WTC11 (cell line): ENCODE measurements around the gene IGSF10. TPM values are rescaled to one million over a fixed set of nuclear protein-coding genes. Genes with fewer than 3 reads are reported as not detected.

ENCODE experiments used
- ATAC-seq: fragments of 200-7000 bp; cut with Tn5 transposase; 2 replicates; pipeline ENCODE4 v1.10.0; 2021; ENCODE audit warnings: mild to moderate bottlenecking, moderate library complexity
- CTCF ChIA-PET: fragments of 300-600 bp; sonication (Branson Sonifier 250); formaldehyde crosslinking; loops from one replicate; lab custom pipeline; 2021; ENCODE audit warnings: antibody characterized with exemption; lab: Charles Lee
- POLR2A ChIA-PET: fragments of 350-600 bp; sonication (Branson Sonifier 250); formaldehyde crosslinking; loops from one replicate; lab custom pipeline; 2021; ENCODE audit warnings: antibody characterized with exemption; lab: Charles Lee
- DNase-seq: peaks from one replicate; pipeline ENCODE4 v3.0.0; 2021; ENCODE audit warnings: low spot score
- H3K27ac Mint-ChIP-seq: 2 replicates; pipeline ENCODE4 v1.8.0; 2021; ENCODE audit warnings: mixed read lengths
- H3K27me3 Mint-ChIP-seq: 2 replicates; pipeline ENCODE4 v1.8.0; 2021; ENCODE audit warnings: low read depth, mild to moderate bottlenecking, moderate library complexity, mixed read lengths
- H3K36me3 Mint-ChIP-seq: 2 replicates; pipeline ENCODE4 v1.8.0; 2021; ENCODE audit warnings: mixed read lengths
- H3K4me1 Mint-ChIP-seq: 2 replicates; pipeline ENCODE4 v1.8.0; 2022; ENCODE audit warnings: mixed read lengths
- H3K4me3 Mint-ChIP-seq: 2 replicates; pipeline ENCODE4 v1.8.0; 2021; ENCODE audit warnings: mild to moderate bottlenecking, moderate library complexity, mixed read lengths
- H3K9me3 Mint-ChIP-seq: 2 replicates; pipeline ENCODE4 v1.8.0; 2021; ENCODE audit warnings: mixed read lengths
- ATF6 ChIP-seq: sonication (generic); formaldehyde crosslinking; IDR thresholded peaks from 2 replicates; pipeline ENCODE4 v1.8.1; 2023; ENCODE audit warnings: mild to moderate bottlenecking, missing genetic modification reagents
- CTCF ChIP-seq: fragments of 200-600 bp; IDR thresholded peaks from 2 replicates; pipeline ENCODE4 v1.8.0; 2022; ENCODE audit warnings: antibody characterized with exemption
- ETV6 ChIP-seq: sonication (generic); formaldehyde crosslinking; IDR thresholded peaks from 2 replicates; pipeline ENCODE4 v1.8.1; 2022; ENCODE audit warnings: mild to moderate bottlenecking, missing genetic modification reagents
- FOXJ3 ChIP-seq: sonication (generic); formaldehyde crosslinking; IDR thresholded peaks from 2 replicates; pipeline ENCODE4 v1.9.0; 2021; ENCODE audit warnings: missing genetic modification reagents, mild to moderate bottlenecking, borderline replicate concordance
- GRHL2 ChIP-seq: fragments of 250-450 bp; sonication (Bioruptor Pico); IDR thresholded peaks from 2 replicates; pipeline ENCODE4 v1.8.0; 2022; ENCODE audit warnings: mild to moderate bottlenecking, moderate library complexity; ENCODE audit not compliant: insufficient replicate concordance, severe bottlenecking
- NFATC4 ChIP-seq: fragments of 250-450 bp; sonication (Bioruptor Pico); IDR thresholded peaks from 2 replicates; pipeline ENCODE4 v1.9.0; 2021; ENCODE audit warnings: mild to moderate bottlenecking
- NR1H2 ChIP-seq: sonication (generic); formaldehyde crosslinking; IDR thresholded peaks from 2 replicates; pipeline ENCODE4 v1.9.0; 2021; ENCODE audit warnings: mild to moderate bottlenecking, moderate library complexity, missing genetic modification reagents
- NR3C1 ChIP-seq: sonication (generic); formaldehyde crosslinking; conservative IDR thresholded peaks from 2 replicates; pipeline ENCODE4 v1.8.1; 2023; ENCODE audit warnings: low read depth, mild to moderate bottlenecking, missing genetic modification reagents
- PRDM15 ChIP-seq: sonication (generic); formaldehyde crosslinking; IDR thresholded peaks from 2 replicates; pipeline ENCODE4 v1.8.0; 2022; ENCODE audit warnings: missing genetic modification reagents
- RELA ChIP-seq: sonication (generic); formaldehyde crosslinking; IDR thresholded peaks from 2 replicates; pipeline ENCODE4 v1.8.1; 2022; ENCODE audit warnings: missing genetic modification reagents, mild to moderate bottlenecking, borderline replicate concordance
- SMAD4 ChIP-seq: sonication (generic); formaldehyde crosslinking; IDR thresholded peaks from 2 replicates; pipeline ENCODE4 v1.8.0; 2022; ENCODE audit warnings: mild to moderate bottlenecking, missing genetic modification reagents
- SP1 ChIP-seq: sonication (generic); formaldehyde crosslinking; conservative IDR thresholded peaks from 2 replicates; pipeline ENCODE4 v1.8.1; 2022; ENCODE audit warnings: missing genetic modification reagents
- TEAD1 ChIP-seq: sonication (generic); formaldehyde crosslinking; IDR thresholded peaks from 2 replicates; pipeline ENCODE4 v1.8.0; 2022; ENCODE audit warnings: mild to moderate bottlenecking, missing genetic modification reagents
- TEAD4 ChIP-seq: sonication (generic); formaldehyde crosslinking; IDR thresholded peaks from 2 replicates; pipeline ENCODE4 v1.8.0; 2022; ENCODE audit warnings: mild to moderate bottlenecking, missing genetic modification reagents
- USF1 ChIP-seq: sonication (generic); formaldehyde crosslinking; IDR thresholded peaks from 2 replicates; pipeline ENCODE4 v1.8.0; 2022; ENCODE audit warnings: mild to moderate bottlenecking, missing genetic modification reagents
- ZMAT4 ChIP-seq: fragments of 250-450 bp; sonication (Bioruptor Pico); IDR thresholded peaks from 2 replicates; pipeline ENCODE4 v1.9.0; 2021; ENCODE audit warnings: mild to moderate bottlenecking
- ZNF396 ChIP-seq: fragments of 250-450 bp; sonication (Bioruptor Pico); IDR thresholded peaks from 2 replicates; pipeline ENCODE4 v1.8.0; 2021; ENCODE audit warnings: mild to moderate bottlenecking, moderate library complexity, borderline replicate concordance
- ZNF416 ChIP-seq: fragments of 250-450 bp; sonication (Bioruptor Pico); IDR thresholded peaks from 2 replicates; pipeline ENCODE4 v1.9.0; 2021; ENCODE audit warnings: mild to moderate bottlenecking, inconsistent platforms
- ZNF671 ChIP-seq: fragments of 250-450 bp; sonication (Bioruptor Pico); IDR thresholded peaks from 2 replicates; pipeline ENCODE4 v1.8.0; 2021; ENCODE audit warnings: mild to moderate bottlenecking
- total RNA-seq: library from RNA; stranded (reverse); gene quantifications from 3 replicates; pipeline ENCODE4 v1.2.3, GENCODE V29; 2021
- TF ChIP-seq, protein P1 (sequence below): sonication (generic); formaldehyde crosslinking; IDR thresholded peaks from 2 replicates; pipeline ENCODE4 v1.8.1; 2022; ENCODE audit warnings: mild to moderate bottlenecking, moderate library complexity, missing genetic modification reagents
- TF ChIP-seq, protein P2 (sequence below): fragments of 250-450 bp; sonication (Bioruptor Pico); IDR thresholded peaks from 2 replicates; pipeline ENCODE4 v2.1.2; 2022; ENCODE audit warnings: mild to moderate bottlenecking, moderate library complexity
- TF ChIP-seq, protein P3 (sequence below): sonication (generic); formaldehyde crosslinking; IDR thresholded peaks from 2 replicates; pipeline ENCODE4 v1.8.0; 2022; ENCODE audit warnings: mild to moderate bottlenecking, missing genetic modification reagents
- TF ChIP-seq, protein P4 (sequence below): sonication (generic); formaldehyde crosslinking; IDR thresholded peaks from 2 replicates; pipeline ENCODE4 v1.8.1; 2023; ENCODE audit warnings: mild to moderate bottlenecking, moderate library complexity, missing genetic modification reagents

IGSF10 gene
- total RNA-seq, 1 experiment from 2014 or later: 0.70 TPM

- H3K36me3 Mint-ChIP-seq: no peaks in the 10 kb centered on the region
- ATAC-seq: no peak
- TF ChIP-seq, protein P1, sequence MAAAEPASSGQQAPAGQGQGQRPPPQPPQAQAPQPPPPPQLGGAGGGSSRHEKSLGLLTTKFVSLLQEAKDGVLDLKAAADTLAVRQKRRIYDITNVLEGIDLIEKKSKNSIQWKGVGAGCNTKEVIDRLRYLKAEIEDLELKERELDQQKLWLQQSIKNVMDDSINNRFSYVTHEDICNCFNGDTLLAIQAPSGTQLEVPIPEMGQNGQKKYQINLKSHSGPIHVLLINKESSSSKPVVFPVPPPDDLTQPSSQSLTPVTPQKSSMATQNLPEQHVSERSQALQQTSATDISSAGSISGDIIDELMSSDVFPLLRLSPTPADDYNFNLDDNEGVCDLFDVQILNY (CRISPR knock-in tag): no peak
- TF ChIP-seq ZNF396 (CRISPR knock-in tag) (no peak), CTCF (no peak), NR1H2 (CRISPR knock-in tag) (no peak), ATF6 (CRISPR knock-in tag) (no peak), PRDM15 (CRISPR knock-in tag) (no peak), ZNF671 (CRISPR knock-in tag) (no peak), FOXJ3 (CRISPR knock-in tag) (no peak), ETV6 (CRISPR knock-in tag) (no peak), USF1 (CRISPR knock-in tag) (no peak), SP1 (CRISPR knock-in tag) (no peak), SMAD4 (no peak), NFATC4 (CRISPR knock-in tag) (no peak), GRHL2 (no peak), ZNF416 (CRISPR knock-in tag) (no peak), RELA (no peak)
- TF ChIP-seq, protein P2, sequence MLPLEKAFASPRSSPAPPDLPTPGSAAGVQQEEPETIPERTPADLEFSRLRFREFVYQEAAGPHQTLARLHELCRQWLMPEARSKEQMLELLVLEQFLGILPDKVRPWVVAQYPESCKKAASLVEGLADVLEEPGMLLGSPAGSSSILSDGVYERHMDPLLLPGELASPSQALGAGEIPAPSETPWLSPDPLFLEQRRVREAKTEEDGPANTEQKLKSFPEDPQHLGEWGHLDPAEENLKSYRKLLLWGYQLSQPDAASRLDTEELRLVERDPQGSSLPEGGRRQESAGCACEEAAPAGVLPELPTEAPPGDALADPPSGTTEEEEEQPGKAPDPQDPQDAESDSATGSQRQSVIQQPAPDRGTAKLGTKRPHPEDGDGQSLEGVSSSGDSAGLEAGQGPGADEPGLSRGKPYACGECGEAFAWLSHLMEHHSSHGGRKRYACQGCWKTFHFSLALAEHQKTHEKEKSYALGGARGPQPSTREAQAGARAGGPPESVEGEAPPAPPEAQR: no peak
Measured at GRCh38 chr3:151452368-151452767, 8.5 kb downstream of the IGSF10 start.

DNA sequence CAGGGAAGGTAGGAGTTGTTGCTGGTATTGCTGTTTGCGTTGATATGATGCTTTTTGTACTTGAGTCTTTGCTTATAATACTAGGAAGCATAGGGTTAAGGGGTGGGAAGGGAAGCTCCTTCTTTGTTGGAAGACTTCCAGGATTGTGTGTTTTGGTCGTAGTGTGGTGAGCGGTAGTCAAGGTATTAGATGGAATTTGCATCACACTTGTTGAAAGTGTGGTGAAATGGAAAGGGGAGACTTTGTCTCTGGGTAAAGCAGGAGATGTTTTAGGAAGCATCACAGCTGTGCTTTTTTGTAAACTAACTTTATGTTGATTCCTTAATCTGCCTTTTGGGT, 14.9 kb downstream of the IGSF10 start:
- Mint-ChIP-seq H3K4me3 (no peak overlapping the region), H3K4me1 (peaks cover 2% of the 10 kb centered on the region), H3K36me3 (no peaks in the 10 kb centered on the region), H3K27me3 (no peaks in the 10 kb centered on the region), H3K27ac (no peak overlapping the region), H3K9me3 (peaks cover 16% of the 10 kb centered on the region)
- CTCF ChIA-PET: no interaction called here
- POLR2A ChIA-PET: no interaction called here
- ATAC-seq (no peak), DNase-seq (no peak)
- TF ChIP-seq TEAD1 (CRISPR knock-in tag) (no peak), FOXJ3 (CRISPR knock-in tag) (no peak), ZMAT4 (CRISPR knock-in tag) (no peak), TEAD4 (CRISPR knock-in tag) (no peak), RELA (no peak), SP1 (CRISPR knock-in tag) (no peak), NR3C1 (CRISPR knock-in tag) (no peak)
- TF ChIP-seq, protein P3, sequence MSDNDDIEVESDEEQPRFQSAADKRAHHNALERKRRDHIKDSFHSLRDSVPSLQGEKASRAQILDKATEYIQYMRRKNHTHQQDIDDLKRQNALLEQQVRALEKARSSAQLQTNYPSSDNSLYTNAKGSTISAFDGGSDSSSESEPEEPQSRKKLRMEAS (CRISPR knock-in tag): no peak
- TF ChIP-seq, protein P4, sequence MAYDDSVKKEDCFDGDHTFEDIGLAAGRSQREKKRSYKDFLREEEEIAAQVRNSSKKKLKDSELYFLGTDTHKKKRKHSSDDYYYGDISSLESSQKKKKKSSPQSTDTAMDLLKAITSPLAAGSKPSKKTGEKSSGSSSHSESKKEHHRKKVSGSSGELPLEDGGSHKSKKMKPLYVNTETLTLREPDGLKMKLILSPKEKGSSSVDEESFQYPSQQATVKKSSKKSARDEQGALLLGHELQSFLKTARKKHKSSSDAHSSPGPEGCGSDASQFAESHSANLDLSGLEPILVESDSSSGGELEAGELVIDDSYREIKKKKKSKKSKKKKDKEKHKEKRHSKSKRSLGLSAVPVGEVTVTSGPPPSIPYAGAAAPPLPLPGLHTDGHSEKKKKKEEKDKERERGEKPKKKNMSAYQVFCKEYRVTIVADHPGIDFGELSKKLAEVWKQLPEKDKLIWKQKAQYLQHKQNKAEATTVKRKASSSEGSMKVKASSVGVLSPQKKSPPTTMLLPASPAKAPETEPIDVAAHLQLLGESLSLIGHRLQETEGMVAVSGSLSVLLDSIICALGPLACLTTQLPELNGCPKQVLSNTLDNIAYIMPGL (CRISPR knock-in tag): no peak

More at GRCh38 chr3:151452368-151452767, 8.5 kb downstream of the IGSF10 start:
- Mint-ChIP-seq H3K27me3 (no peaks in the 10 kb centered on the region), H3K9me3 (peaks cover under 1% of the 10 kb centered on the region; the same call in 1 of the 2 replicates), H3K4me1 (peaks cover 10% of the 10 kb centered on the region), H3K4me3 (no peak overlapping the region), H3K27ac (no peak overlapping the region; the same call in 1 of the 2 replicates)
- no peak for DNase-seq
- ChIA-PET POLR2A (no interaction called here), CTCF (no interaction called here)
